ENCODE data around the gene ABCB8. TPM values are rescaled to one million over a fixed set of nuclear protein-coding genes. Genes with fewer than 3 reads are reported as not detected.
A peak's percentile ranks its signal among the peaks of the same experiment; 100 is the strongest.

Gene ABCB8
- total and polyA plus RNA-seq, 9 of the 15 experiments (the other 6 are each of a cell fraction or from before 2014, with no cell fraction given) = 7.6 to 106 (median 36.3) TPM

DNA sequence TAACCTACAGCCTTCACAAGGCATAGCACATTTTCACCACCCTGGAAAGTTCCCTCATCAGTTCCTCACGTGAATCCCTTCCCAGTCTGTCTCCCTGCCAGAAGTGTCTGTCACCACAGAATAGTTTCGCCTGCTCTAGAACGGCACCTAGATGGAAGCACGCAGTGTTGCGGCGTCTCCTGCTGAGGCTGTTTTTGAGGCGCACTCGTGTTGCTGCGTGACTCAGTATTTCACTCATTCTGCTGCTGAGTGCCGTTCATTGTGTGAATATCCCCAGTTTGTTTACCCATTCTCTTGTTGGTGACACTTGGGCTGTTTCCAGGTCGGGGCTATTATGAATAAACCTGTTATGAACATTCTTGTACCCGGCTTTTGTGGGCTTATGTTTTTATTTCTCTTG, 24.7 kb upstream of the ABCB8 start (continued):
- TF ChIP-seq, protein P1, sequence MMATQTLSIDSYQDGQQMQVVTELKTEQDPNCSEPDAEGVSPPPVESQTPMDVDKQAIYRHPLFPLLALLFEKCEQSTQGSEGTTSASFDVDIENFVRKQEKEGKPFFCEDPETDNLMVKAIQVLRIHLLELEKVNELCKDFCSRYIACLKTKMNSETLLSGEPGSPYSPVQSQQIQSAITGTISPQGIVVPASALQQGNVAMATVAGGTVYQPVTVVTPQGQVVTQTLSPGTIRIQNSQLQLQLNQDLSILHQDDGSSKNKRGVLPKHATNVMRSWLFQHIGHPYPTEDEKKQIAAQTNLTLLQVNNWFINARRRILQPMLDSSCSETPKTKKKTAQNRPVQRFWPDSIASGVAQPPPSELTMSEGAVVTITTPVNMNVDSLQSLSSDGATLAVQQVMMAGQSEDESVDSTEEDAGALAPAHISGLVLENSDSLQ (IDR thresholded peaks at IDR 0.05) = peak; percentile 82
- TF ChIP-seq ARID1B (IDR thresholded peaks at IDR 0.05) = 0 out of 2 replicates have a peak, but pooled peaks have one; percentile 44
- TF ChIP-seq RAD21 (CRISPR knock-in tag; conservative IDR thresholded peaks at IDR 0.05 in 1 of 2, IDR thresholded peaks at IDR 0.05 in 1 of 2) = peak in 1 of 2 experiments; percentile 51; a peak in 2 of 4 replicates
- peak; percentile 53 to 65 for TF ChIP-seq NRF1 (conservative IDR thresholded peaks at IDR 0.05 in 1 of 2, IDR thresholded peaks at IDR 0.05 in 1 of 2)
- TF ChIP-seq, protein P2, sequence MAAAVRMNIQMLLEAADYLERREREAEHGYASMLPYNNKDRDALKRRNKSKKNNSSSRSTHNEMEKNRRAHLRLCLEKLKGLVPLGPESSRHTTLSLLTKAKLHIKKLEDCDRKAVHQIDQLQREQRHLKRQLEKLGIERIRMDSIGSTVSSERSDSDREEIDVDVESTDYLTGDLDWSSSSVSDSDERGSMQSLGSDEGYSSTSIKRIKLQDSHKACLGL (CRISPR knock-in tag; IDR thresholded peaks at IDR 0.05; ENCODE audit: borderline replicate concordance, poor library complexity, severe bottlenecking) = no peak
- TF ChIP-seq MAFG (tag; conservative IDR thresholded peaks at IDR 0.05) = peak; percentile 68
- TF ChIP-seq RBBP5 (IDR thresholded peaks at IDR 0.05; ENCODE audit: borderline replicate concordance, insufficient read depth, low read length, poor library complexity, severe bottlenecking) = peak; percentile 29
- TF ChIP-seq, protein P3, sequence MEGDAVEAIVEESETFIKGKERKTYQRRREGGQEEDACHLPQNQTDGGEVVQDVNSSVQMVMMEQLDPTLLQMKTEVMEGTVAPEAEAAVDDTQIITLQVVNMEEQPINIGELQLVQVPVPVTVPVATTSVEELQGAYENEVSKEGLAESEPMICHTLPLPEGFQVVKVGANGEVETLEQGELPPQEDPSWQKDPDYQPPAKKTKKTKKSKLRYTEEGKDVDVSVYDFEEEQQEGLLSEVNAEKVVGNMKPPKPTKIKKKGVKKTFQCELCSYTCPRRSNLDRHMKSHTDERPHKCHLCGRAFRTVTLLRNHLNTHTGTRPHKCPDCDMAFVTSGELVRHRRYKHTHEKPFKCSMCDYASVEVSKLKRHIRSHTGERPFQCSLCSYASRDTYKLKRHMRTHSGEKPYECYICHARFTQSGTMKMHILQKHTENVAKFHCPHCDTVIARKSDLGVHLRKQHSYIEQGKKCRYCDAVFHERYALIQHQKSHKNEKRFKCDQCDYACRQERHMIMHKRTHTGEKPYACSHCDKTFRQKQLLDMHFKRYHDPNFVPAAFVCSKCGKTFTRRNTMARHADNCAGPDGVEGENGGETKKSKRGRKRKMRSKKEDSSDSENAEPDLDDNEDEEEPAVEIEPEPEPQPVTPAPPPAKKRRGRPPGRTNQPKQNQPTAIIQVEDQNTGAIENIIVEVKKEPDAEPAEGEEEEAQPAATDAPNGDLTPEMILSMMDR (IDR thresholded peaks at IDR 0.05 in 2 of 3, conservative IDR thresholded peaks at IDR 0.05 in 1 of 3; ENCODE audit: insufficient read depth in 2 of 3, low read depth in 1 of 3, low read length in 3 of 3) = peak; percentile 41 to 59 (median 52); a peak in 4 of 6 replicates
- no peak for TF ChIP-seq SAFB (IDR thresholded peaks at IDR 0.05; ENCODE audit: borderline replicate concordance, low read depth, low read length)
- 0 out of 2 replicates have a peak, but pooled peaks have one; percentile 53 for TF ChIP-seq HDAC2 (IDR thresholded peaks at IDR 0.05)
- peak in 1 of 2 experiments; percentile 51; a peak in 1 of 4 replicates for TF ChIP-seq HDAC1 (IDR thresholded peaks at IDR 0.05)
- TF ChIP-seq ZNF311 (CRISPR knock-in tag; IDR thresholded peaks at IDR 0.05) = no peak
- TF ChIP-seq TEAD2 (tag; IDR thresholded peaks at IDR 0.05) = peak; percentile 37; the same call in 1 of the 2 replicates
- TF ChIP-seq SOX6 (IDR thresholded peaks at IDR 0.05) = peak; percentile 68
- TF ChIP-seq, protein P4, sequence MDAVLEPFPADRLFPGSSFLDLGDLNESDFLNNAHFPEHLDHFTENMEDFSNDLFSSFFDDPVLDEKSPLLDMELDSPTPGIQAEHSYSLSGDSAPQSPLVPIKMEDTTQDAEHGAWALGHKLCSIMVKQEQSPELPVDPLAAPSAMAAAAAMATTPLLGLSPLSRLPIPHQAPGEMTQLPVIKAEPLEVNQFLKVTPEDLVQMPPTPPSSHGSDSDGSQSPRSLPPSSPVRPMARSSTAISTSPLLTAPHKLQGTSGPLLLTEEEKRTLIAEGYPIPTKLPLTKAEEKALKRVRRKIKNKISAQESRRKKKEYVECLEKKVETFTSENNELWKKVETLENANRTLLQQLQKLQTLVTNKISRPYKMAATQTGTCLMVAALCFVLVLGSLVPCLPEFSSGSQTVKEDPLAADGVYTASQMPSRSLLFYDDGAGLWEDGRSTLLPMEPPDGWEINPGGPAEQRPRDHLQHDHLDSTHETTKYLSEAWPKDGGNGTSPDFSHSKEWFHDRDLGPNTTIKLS (IDR thresholded peaks at IDR 0.05; ENCODE audit: borderline replicate concordance, low read depth) = peak; percentile 67; the same call in 1 of the 2 replicates
- TF ChIP-seq SNRNP70 (optimal IDR thresholded peaks at IDR 0.05; ENCODE audit: low read depth, low read length) = no peak

Measured in K562 (cell line).